ENCODE data around the gene HFM1. TPM values are rescaled to one million over a fixed set of nuclear protein-coding genes. Genes with fewer than 3 reads are reported as not detected.

Gene HFM1
- total and polyA plus RNA-seq, 8 donors, result 0.40 to 16.5 (median 0.44) TPM; not detected in 4

DNA sequence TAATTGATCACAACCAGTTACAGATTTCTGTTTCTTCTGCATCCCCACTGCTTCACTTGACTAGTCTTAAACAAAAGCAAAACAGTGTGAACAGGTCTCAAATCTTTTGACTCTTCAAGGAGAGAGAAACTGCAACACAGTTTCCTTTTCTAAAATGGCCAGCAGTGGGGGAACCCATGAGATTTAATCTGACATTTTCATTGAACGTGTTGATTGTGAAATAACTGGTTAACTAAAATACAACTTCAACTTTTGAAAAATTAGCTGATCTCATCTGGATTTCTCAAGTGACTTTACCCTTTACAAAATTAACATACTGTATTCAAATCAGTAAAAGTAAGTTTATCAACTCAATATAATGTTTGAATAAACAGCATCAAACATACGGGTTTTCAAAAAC lies 143.0 kb downstream of the HFM1 start:
- Histone ChIP-seq H3K36me3 (no peaks in the 10 kb centered on the region), H3K9me3 (no peaks in the 10 kb centered on the region), H3K27me3 (no peaks in the 10 kb centered on the region), H3K4me1 (no peaks in the 10 kb centered on the region), H3K4me3 (no peak overlapping the region), H3K27ac (no peak overlapping the region)
- WGBS, 5 donors, result 69 to 82% (median 74%) methylated on average over 2 of the region's 2 CpGs
- intact Hi-C loops (cut with DNase I; ENCODE audit: low total_unique reads), result no loop called here
- TF ChIP-seq, protein P1, sequence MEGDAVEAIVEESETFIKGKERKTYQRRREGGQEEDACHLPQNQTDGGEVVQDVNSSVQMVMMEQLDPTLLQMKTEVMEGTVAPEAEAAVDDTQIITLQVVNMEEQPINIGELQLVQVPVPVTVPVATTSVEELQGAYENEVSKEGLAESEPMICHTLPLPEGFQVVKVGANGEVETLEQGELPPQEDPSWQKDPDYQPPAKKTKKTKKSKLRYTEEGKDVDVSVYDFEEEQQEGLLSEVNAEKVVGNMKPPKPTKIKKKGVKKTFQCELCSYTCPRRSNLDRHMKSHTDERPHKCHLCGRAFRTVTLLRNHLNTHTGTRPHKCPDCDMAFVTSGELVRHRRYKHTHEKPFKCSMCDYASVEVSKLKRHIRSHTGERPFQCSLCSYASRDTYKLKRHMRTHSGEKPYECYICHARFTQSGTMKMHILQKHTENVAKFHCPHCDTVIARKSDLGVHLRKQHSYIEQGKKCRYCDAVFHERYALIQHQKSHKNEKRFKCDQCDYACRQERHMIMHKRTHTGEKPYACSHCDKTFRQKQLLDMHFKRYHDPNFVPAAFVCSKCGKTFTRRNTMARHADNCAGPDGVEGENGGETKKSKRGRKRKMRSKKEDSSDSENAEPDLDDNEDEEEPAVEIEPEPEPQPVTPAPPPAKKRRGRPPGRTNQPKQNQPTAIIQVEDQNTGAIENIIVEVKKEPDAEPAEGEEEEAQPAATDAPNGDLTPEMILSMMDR (IDR thresholded peaks at IDR 0.05), result no peak
- no peak for TF ChIP-seq POLR2A (IDR thresholded peaks at IDR 0.05)
- TF ChIP-seq EP300 (IDR thresholded peaks at IDR 0.05), result no peak
- no peak for TF ChIP-seq POLR2AphosphoS5 (IDR thresholded peaks at IDR 0.05)
- DNase-seq, result no peak

DNA sequence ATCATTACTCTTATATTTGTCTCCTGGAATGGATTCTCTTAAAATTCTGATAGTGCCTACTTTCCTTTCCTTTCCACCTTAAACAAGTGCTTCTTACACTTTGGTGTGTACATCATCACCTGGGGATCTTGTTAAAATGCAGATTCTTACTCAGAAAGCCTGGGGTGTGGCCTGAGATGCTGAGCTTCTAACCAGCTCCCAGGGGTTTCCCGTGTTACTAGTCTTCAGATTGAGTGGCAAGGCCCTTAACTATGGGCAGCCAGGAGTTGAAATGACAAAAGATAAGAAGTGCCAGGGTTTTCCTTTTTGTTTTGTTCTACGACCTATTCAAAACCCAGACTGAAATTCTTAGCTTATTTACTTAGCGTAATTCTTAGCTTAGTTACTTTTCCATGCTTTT lies 159.2 kb downstream of the HFM1 start:
- H3K9me3 ChIP-seq, result no peaks in the 10 kb centered on the region
- H3K27me3 ChIP-seq, result no peaks in the 10 kb centered on the region
- intact Hi-C loops (cut with DNase I; ENCODE audit: low total_unique reads), result no loop called here
- DNase-seq, result no peak
- 26 to 47% (median 29%) methylated on average over 3 of the region's 3 CpGs for WGBS, 5 donors
- no peak for TF ChIP-seq POLR2AphosphoS5 (IDR thresholded peaks at IDR 0.05)
- TF ChIP-seq, protein P1 (IDR thresholded peaks at IDR 0.05), result no peak
- TF ChIP-seq POLR2A (IDR thresholded peaks at IDR 0.05), result no peak
- TF ChIP-seq EP300 (IDR thresholded peaks at IDR 0.05), result no peak
- no peaks in the 10 kb centered on the region for H3K4me1 ChIP-seq
- no peaks in the 10 kb centered on the region for H3K36me3 ChIP-seq
- no peak overlapping the region for H3K4me3 ChIP-seq
- H3K27ac ChIP-seq, result no peak overlapping the region

DNA sequence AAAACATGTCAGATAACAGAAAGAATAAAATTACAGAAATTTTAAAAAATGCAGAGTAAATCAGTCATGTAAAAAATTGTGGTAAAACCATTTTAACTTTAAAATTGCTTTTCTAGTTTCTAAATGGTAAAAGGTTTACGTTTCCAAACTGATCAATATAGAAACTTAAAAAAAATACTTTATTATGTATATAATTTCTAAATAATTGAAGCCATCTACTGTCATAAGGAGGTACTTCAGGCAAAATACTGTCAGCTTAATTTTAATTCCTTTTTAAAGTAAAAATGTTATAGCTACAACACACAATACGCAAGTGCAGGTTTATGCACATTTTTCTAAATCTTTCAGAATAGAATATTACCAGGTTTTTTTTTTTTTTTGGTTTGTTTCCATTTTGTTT lies 159.9 kb downstream of the HFM1 start:
- WGBS, 5 donors, result 63 to 78% (median 70%) methylated on average over 2 of the region's 2 CpGs

DNA sequence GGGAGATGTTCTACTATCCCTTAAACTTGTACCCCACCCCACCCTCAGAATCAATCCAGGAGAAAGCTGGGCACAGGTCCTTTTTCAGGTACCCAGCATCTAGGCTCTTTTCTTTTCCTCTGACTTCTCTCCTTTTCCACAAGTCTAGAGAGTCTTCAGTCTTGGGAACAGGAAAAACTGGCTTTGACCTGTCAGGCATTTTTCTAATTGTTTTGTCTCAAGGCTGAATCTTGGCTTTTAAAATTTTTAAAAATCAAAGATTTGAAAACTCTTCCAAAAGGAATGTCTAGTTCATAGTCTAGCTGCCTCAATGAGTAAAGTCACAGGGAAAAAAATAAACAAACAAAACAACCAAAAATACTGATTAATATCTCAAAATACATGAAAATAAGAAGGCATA lies 161.5 kb downstream of the HFM1 start:
- H3K27ac ChIP-seq, result no peak overlapping the region
- H3K4me1 ChIP-seq, result no peaks in the 10 kb centered on the region
- H3K4me3 ChIP-seq, result no peak overlapping the region
- no peaks in the 10 kb centered on the region for H3K27me3 ChIP-seq
- no peaks in the 10 kb centered on the region for H3K36me3 ChIP-seq
- H3K9me3 ChIP-seq, result no peaks in the 10 kb centered on the region
- TF ChIP-seq POLR2AphosphoS5 (IDR thresholded peaks at IDR 0.05) (no peak), EP300 (IDR thresholded peaks at IDR 0.05) (no peak)
- intact Hi-C loops (cut with DNase I; ENCODE audit: low total_unique reads), result no loop called here
- no peak for DNase-seq

More for the DNA sequence above, 159.9 kb downstream of the HFM1 start:
- Histone ChIP-seq H3K4me3 (no peak overlapping the region), H3K4me1 (no peaks in the 10 kb centered on the region), H3K27me3 (no peaks in the 10 kb centered on the region), H3K27ac (no peak overlapping the region), H3K36me3 (no peaks in the 10 kb centered on the region), H3K9me3 (no peaks in the 10 kb centered on the region)
- intact Hi-C loops (cut with DNase I; ENCODE audit: low total_unique reads), result no loop called here
- DNase-seq, result no peak
- TF ChIP-seq, protein P1 (IDR thresholded peaks at IDR 0.05), result no peak
- TF ChIP-seq EP300 (IDR thresholded peaks at IDR 0.05) (no peak), POLR2A (IDR thresholded peaks at IDR 0.05) (no peak), POLR2AphosphoS5 (IDR thresholded peaks at IDR 0.05) (no peak)

DNA sequence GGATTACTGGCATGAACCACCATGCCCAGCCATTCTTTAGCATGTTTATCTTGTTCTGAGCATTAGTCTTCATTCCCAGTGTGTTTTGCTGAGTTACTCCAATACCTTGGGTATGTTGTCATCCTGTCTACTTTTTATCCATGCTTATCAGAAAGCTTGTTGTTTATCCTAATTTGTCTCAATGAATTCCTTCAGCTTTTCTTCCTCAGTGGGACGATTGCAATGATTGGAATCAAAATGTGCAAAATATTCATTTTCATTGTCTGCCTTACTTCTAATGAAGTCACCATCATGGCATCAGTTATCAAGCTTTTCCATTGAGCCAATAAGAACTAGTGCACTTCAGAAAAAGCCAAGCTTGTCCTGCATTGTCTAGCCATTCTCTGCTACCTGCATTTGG lies 170.5 kb downstream of the HFM1 start:
- no peak for TF ChIP-seq EP300 (IDR thresholded peaks at IDR 0.05)
- no peak for TF ChIP-seq POLR2A (IDR thresholded peaks at IDR 0.05)
- TF ChIP-seq, protein P1 (IDR thresholded peaks at IDR 0.05), result no peak
- TF ChIP-seq POLR2AphosphoS5 (IDR thresholded peaks at IDR 0.05), result no peak
- H3K4me1 ChIP-seq, result no peaks in the 10 kb centered on the region
- no peak for DNase-seq
- H3K27ac ChIP-seq, result no peak overlapping the region
- 34 to 55% (median 38%) methylated on average over 1 of the region's 1 CpG for WGBS, 5 donors
- H3K4me3 ChIP-seq, result no peak overlapping the region
- no peaks in the 10 kb centered on the region for H3K9me3 ChIP-seq
- intact Hi-C loops (cut with DNase I; ENCODE audit: low total_unique reads), result no loop called here
- no peaks in the 10 kb centered on the region for H3K27me3 ChIP-seq
- no peaks in the 10 kb centered on the region for H3K36me3 ChIP-seq
